ENCODE results near the gene AP3B2. TPM values are rescaled to one million over a fixed set of nuclear protein-coding genes. Genes with fewer than 3 reads are reported as not detected.

The AP3B2 gene
- total RNA-seq, result 1 to 10 TPM in 3 of 4 donors, not detected in 1; 1.9 to 6.9 (median 2.2) TPM

GRCh38 chr15:82709421-82710207 is at the start of gene AP3B2:
TSS of gene AP3B2 (minus strand) at chr15:82709875. CDS start at chr15:82709706, 169 bp downstream.
- H3K4me3 ChIP-seq, result peak within 1 kb of the TSS; percentile 28 to 49
- peak; percentile 24 to 39 for DNase-seq
- peaks cover 0 to 6% of the 10 kb centered on the region in 2 donors for H3K4me1 ChIP-seq
- no peaks in the 10 kb centered on the region for H3K9me3 ChIP-seq
- TF ChIP-seq POLR2A (IDR thresholded peaks at IDR 0.05) (peak in 1 of 2 donors; percentile 33), CTCF (IDR thresholded peaks at IDR 0.05) (no peak)
- no peaks in the 10 kb centered on the region for H3K36me3 ChIP-seq
- intact Hi-C loops (cut with DNase I; ENCODE audit: low total_unique reads), result no loop called here
- H3K27me3 ChIP-seq, result no peaks in the 10 kb centered on the region
- no peak within 1 kb of the TSS for H3K27ac ChIP-seq

- Histone ChIP-seq H3K4me3 (peak overlapping the region; percentile 61 to 75), H3K27ac (no peak overlapping the region), H3K9me3 (no peaks in the 10 kb centered on the region), H3K27me3 (no peaks in the 10 kb centered on the region), H3K36me3 (no peaks in the 10 kb centered on the region), H3K4me1 (peaks cover 0 to 7% of the 10 kb centered on the region in 2 donors)
- no peak for DNase-seq
- TF ChIP-seq POLR2A (IDR thresholded peaks at IDR 0.05) (no peak), CTCF (IDR thresholded peaks at IDR 0.05) (no peak)
- intact Hi-C loops (cut with DNase I; ENCODE audit: low total_unique reads), result loop anchor here (10.0 kb wide), 1 partner anchor 53 kb away; the partner anchor contains the start of genes FSD2 and WHAMM
Observed at GRCh38 chr15:82751308-82751707, 41.6 kb upstream of the AP3B2 start.

GRCh38 chr15:82750831-82751180 is 41.1 kb upstream of the AP3B2 start:
- TF ChIP-seq CTCF (IDR thresholded peaks at IDR 0.05), result no peak
- no peak for TF ChIP-seq POLR2A (IDR thresholded peaks at IDR 0.05)
- Histone ChIP-seq H3K4me1 (peaks cover 0 to 7% of the 10 kb centered on the region in 2 donors), H3K9me3 (no peaks in the 10 kb centered on the region), H3K4me3 (peak overlapping the region; percentile 61 to 75), H3K36me3 (no peaks in the 10 kb centered on the region), H3K27me3 (no peaks in the 10 kb centered on the region), H3K27ac (peak overlapping the region; percentile 81 to 94)
- no peak for DNase-seq
- intact Hi-C loops (cut with DNase I; ENCODE audit: low total_unique reads), result loop anchor here (10.0 kb wide), 1 partner anchor 54 kb away; the partner anchor contains the start of genes FSD2 and WHAMM

- DNase-seq, result peak; percentile 89 to 90
- peaks cover 0 to 7% of the 10 kb centered on the region in 2 donors for H3K4me1 ChIP-seq
- H3K27ac ChIP-seq, result peak overlapping the region; percentile 81 to 94
- intact Hi-C loops (cut with DNase I; ENCODE audit: low total_unique reads), result loop anchor here (10.0 kb wide), 1 partner anchor 55 kb away; the partner anchor contains the start of genes FSD2 and WHAMM
- H3K36me3 ChIP-seq, result no peaks in the 10 kb centered on the region
- H3K27me3 ChIP-seq, result no peaks in the 10 kb centered on the region
- H3K4me3 ChIP-seq, result peak overlapping the region; percentile 61 to 75
- H3K9me3 ChIP-seq, result no peaks in the 10 kb centered on the region
- TF ChIP-seq POLR2A (IDR thresholded peaks at IDR 0.05) (peak; percentile 61 to 71), CTCF (IDR thresholded peaks at IDR 0.05) (peak in 1 of 4 experiments; percentile 8)
Observed at GRCh38 chr15:82749951-82750830, 40.5 kb upstream of the AP3B2 start.
